Measurements from ENCODE around the gene SPATA7.

Gene SPATA7

DNA sequence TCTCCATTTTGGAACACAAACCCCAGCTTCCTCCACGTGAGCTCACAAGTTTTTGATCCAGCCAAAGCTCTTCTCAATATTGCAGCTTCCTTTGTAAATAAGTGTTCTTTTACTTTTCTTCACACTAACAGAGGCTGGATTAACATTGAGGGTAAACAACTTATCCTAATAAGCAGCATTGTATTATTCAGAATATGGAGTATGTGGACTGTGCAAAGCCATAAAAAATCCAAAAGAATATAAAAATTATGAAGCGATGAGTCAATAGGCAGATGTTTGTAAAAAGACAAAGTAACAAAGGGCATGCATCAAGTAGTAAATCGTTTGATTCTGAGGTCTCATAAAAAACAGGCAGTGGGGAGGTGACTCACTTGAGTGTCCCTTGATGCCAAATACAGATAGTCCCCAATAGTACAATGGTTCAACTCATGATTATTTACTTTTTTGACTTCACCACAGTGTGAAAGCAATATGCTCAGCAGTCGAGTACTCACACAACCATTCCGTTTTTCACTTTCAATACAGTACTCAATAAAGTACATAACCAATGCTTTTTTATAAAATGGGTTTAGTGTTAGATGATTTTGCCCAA lies 39.3 kb upstream of the SPATA7 start:
- Histone ChIP-seq H3K4me3 (ENCODE audit: low read length) (no peak overlapping the region), H3K27me3 (ENCODE audit: low read depth, low read length) (no peaks in the 10 kb centered on the region), H3K27ac (ENCODE audit: low read length) (no peak overlapping the region), H3K9ac (ENCODE audit: low read length) (no peak overlapping the region), H3K79me2 (ENCODE audit: low read length) (no peaks in the 10 kb centered on the region), H3K9me3 (ENCODE audit: insufficient read depth, low read length) (no peaks in the 10 kb centered on the region), H3K4me2 (ENCODE audit: low read length) (no peak overlapping the region), H3K36me3 (replicated peaks; ENCODE audit: low read depth, low read length) (no peaks in the 10 kb centered on the region), H2AFZ (ENCODE audit: low read depth, low read length) (no peak overlapping the region), H3K4me1 (ENCODE audit: low read length) (no peaks in the 10 kb centered on the region), H4K20me1 (ENCODE audit: insufficient read depth, low read length) (no peaks in the 10 kb centered on the region)
- TF ChIP-seq EZH2phosphoT487 (IDR thresholded peaks at IDR 0.05; ENCODE audit: low read depth), result no peak
- TF ChIP-seq, protein P1, sequence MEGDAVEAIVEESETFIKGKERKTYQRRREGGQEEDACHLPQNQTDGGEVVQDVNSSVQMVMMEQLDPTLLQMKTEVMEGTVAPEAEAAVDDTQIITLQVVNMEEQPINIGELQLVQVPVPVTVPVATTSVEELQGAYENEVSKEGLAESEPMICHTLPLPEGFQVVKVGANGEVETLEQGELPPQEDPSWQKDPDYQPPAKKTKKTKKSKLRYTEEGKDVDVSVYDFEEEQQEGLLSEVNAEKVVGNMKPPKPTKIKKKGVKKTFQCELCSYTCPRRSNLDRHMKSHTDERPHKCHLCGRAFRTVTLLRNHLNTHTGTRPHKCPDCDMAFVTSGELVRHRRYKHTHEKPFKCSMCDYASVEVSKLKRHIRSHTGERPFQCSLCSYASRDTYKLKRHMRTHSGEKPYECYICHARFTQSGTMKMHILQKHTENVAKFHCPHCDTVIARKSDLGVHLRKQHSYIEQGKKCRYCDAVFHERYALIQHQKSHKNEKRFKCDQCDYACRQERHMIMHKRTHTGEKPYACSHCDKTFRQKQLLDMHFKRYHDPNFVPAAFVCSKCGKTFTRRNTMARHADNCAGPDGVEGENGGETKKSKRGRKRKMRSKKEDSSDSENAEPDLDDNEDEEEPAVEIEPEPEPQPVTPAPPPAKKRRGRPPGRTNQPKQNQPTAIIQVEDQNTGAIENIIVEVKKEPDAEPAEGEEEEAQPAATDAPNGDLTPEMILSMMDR (IDR thresholded peaks at IDR 0.05; ENCODE audit: low read depth, low read length), result no peak

DNA sequence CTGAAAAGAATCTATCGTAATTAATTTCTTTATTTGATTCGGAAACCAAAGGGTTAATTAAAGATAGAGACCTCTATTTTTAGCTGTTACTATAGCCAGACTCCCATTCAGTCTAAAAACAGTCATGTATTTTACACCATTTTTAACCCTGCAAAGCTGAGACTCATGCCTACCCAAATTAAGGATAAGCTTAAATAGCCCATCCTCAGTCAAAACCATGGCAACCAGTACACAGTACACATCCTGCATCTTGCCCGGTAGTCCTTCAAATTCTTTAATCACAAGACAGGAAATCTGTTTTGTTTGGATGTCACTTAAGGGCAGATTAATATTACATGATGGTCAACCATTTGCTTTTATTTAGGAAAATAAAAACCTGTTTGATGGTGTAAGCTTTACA lies 36.9 kb upstream of the SPATA7 start:
- H3K36me3 ChIP-seq (replicated peaks; ENCODE audit: low read depth, low read length), result no peaks in the 10 kb centered on the region
- H3K9ac ChIP-seq (ENCODE audit: low read length), result no peak overlapping the region
- H3K27me3 ChIP-seq (ENCODE audit: low read depth, low read length), result no peaks in the 10 kb centered on the region
- no peak overlapping the region for H2AFZ ChIP-seq (ENCODE audit: low read depth, low read length)
- no peaks in the 10 kb centered on the region for H4K20me1 ChIP-seq (ENCODE audit: insufficient read depth, low read length)
- H3K4me3 ChIP-seq (ENCODE audit: low read length), result no peak overlapping the region
- no peaks in the 10 kb centered on the region for H3K79me2 ChIP-seq (ENCODE audit: low read length)
- TF ChIP-seq, protein P1 (IDR thresholded peaks at IDR 0.05; ENCODE audit: low read depth, low read length), result no peak
- TF ChIP-seq EZH2phosphoT487 (IDR thresholded peaks at IDR 0.05; ENCODE audit: low read depth), result no peak
- H3K4me1 ChIP-seq (ENCODE audit: low read length), result no peaks in the 10 kb centered on the region
- no peak overlapping the region for H3K4me2 ChIP-seq (ENCODE audit: low read length)
- no peak overlapping the region for H3K27ac ChIP-seq (ENCODE audit: low read length)
- H3K9me3 ChIP-seq (ENCODE audit: insufficient read depth, low read length), result no peaks in the 10 kb centered on the region

GRCh38 chr14:88351966-88352691 lies 33.3 kb upstream of the SPATA7 start:
- H4K20me1 ChIP-seq (ENCODE audit: insufficient read depth, low read length), result no peaks in the 10 kb centered on the region
- no peak overlapping the region for H3K4me3 ChIP-seq (ENCODE audit: low read length)
- no peaks in the 10 kb centered on the region for H3K27me3 ChIP-seq (ENCODE audit: low read depth, low read length)
- H3K79me2 ChIP-seq (ENCODE audit: low read length), result no peaks in the 10 kb centered on the region
- no peaks in the 10 kb centered on the region for H3K4me1 ChIP-seq (ENCODE audit: low read length)
- H3K9ac ChIP-seq (ENCODE audit: low read length), result no peak overlapping the region
- H3K9me3 ChIP-seq (ENCODE audit: insufficient read depth, low read length), result no peaks in the 10 kb centered on the region
- no peak overlapping the region for H3K4me2 ChIP-seq (ENCODE audit: low read length)
- H2AFZ ChIP-seq (ENCODE audit: low read depth, low read length), result no peak overlapping the region
- H3K27ac ChIP-seq (ENCODE audit: low read length), result no peak overlapping the region
- TF ChIP-seq, protein P1 (IDR thresholded peaks at IDR 0.05; ENCODE audit: low read depth, low read length), result no peak
- TF ChIP-seq EZH2phosphoT487 (IDR thresholded peaks at IDR 0.05; ENCODE audit: low read depth), result no peak
- H3K36me3 ChIP-seq (replicated peaks; ENCODE audit: low read depth, low read length), result no peaks in the 10 kb centered on the region

DNA sequence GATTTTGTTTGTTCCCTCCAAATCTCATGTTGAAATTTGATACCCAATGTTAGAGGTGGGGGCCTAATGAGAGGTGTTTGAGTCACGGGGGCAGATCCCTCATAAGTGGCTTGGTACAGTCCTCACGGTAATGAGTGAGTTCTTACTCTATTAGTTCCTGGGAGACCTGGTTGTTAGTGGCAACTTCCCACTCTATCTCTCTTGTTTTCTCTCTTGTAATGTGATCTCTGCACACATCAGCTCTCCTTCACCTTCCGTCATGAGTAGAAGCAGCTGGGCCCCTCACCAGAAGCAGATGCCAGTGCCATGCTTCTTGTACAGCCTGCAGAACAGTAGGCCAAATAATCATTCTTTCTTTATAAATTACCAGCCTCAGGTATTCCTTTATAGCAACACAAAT lies 32.8 kb upstream of the SPATA7 start:
- Histone ChIP-seq H3K9ac (ENCODE audit: low read length) (no peak overlapping the region), H3K79me2 (ENCODE audit: low read length) (no peaks in the 10 kb centered on the region), H3K9me3 (ENCODE audit: insufficient read depth, low read length) (no peaks in the 10 kb centered on the region), H3K36me3 (replicated peaks; ENCODE audit: low read depth, low read length) (no peaks in the 10 kb centered on the region), H3K4me2 (ENCODE audit: low read length) (no peak overlapping the region), H2AFZ (ENCODE audit: low read depth, low read length) (no peak overlapping the region), H3K4me1 (ENCODE audit: low read length) (no peaks in the 10 kb centered on the region), H4K20me1 (ENCODE audit: insufficient read depth, low read length) (no peaks in the 10 kb centered on the region), H3K27me3 (ENCODE audit: low read depth, low read length) (no peaks in the 10 kb centered on the region), H3K27ac (ENCODE audit: low read length) (no peak overlapping the region), H3K4me3 (ENCODE audit: low read length) (no peak overlapping the region)
- no peak for TF ChIP-seq EZH2phosphoT487 (IDR thresholded peaks at IDR 0.05; ENCODE audit: low read depth)
- TF ChIP-seq, protein P1 (IDR thresholded peaks at IDR 0.05; ENCODE audit: low read depth, low read length), result no peak
